Stimulated activated CD8-positive, alpha-beta memory T cell treated with anti-CD3 and anti-CD28 coated beads, Interleukin-7, amount 100 ng/mL, for 1 hour (primary cell): Measurements from ENCODE around the gene TNRC6B.
"Not testable (repeated sequence)": the region's sequence is repeated elsewhere in the genome, so short reads cannot be mapped to it uniquely, and the experiment has no call there.

ENCODE experiments used
- DNase-seq, 2 donors: peaks; one replicate each; pipeline ENCODE4 v3.0.0-alpha.2; 2020; ENCODE audit warnings: low read depth in 2 of 2

TNRC6B gene

DNA sequence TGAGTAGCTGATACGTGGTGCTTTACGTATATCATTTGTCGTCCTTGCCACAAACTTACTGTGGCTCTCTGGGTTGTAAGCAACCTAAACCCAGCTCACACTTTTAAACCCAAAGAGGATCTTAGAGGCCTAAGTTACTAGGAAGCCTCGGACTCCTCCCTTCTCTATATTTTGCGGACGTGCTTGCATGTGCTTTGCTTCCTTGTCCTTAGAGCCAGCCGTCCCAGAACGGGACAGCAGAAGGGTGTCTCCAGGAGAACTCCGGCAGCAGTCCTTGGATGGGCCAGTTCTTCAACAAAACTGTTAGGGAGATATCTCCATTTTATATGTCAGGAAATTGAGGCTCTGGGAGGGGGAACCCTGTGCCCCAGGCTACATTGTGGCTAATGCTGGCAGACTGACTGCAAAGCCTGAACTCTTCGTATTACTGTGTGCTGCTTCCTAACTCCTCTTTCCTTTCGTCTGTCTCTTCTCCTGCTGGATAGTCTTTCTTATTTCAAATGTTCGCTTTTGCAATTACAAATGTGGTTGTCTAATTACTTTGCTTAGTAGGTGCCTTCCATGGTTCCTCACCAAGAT, 33.8 kb downstream of the TNRC6B start:
- no peak for DNase-seq

GRCh38 chr22:40212121-40212520, 34.4 kb downstream of the TNRC6B start:
- DNase-seq = no peak

- DNase-seq = no peak
These were observed 35.8 kb downstream of the TNRC6B start for GRCh38 chr22:40213478-40213877.

DNA sequence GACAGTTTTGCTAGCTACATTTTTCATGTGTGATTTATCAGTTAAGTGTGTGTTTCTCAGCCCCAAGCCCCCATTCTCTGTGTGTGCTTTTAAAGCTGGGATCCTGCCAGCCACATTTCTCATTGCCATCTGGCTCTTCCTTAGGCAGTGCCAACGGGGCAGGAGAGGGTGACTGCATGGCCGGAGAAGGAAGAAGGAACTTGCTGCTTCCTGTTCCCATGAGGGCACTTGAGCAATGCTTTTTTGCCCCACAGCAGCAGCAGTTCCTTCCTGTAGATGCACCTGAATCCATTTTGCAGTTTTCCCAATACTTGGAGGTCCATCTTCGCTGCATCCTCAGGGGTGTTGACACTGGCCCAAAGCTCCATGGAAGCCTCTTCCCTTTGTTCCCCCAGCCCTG, 37.5 kb downstream of the TNRC6B start:
- DNase-seq = no peak

GRCh38 chr22:40216041-40216756, 38.5 kb downstream of the TNRC6B start:
- DNase-seq = no peak

DNA sequence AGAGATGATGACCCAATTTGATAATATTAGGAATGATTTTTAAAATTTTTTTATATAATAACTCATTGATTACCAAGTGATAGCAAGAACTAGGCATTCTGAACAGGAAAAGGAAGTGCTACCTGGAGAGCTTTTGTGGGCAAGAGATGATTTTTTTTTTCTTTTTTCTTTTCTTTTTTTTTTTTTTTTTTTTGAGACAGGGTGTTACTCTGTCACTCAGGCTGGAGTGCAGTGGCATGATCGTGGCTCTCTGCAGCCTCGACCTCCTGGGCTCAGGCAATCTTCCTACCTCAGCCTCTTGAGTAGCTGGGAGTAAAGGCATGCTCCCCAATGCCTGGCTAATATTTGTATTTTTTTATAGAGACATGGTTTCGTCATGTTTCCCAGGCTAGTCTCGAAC, 40.4 kb downstream of the TNRC6B start:
- DNase-seq = no peak

DNA sequence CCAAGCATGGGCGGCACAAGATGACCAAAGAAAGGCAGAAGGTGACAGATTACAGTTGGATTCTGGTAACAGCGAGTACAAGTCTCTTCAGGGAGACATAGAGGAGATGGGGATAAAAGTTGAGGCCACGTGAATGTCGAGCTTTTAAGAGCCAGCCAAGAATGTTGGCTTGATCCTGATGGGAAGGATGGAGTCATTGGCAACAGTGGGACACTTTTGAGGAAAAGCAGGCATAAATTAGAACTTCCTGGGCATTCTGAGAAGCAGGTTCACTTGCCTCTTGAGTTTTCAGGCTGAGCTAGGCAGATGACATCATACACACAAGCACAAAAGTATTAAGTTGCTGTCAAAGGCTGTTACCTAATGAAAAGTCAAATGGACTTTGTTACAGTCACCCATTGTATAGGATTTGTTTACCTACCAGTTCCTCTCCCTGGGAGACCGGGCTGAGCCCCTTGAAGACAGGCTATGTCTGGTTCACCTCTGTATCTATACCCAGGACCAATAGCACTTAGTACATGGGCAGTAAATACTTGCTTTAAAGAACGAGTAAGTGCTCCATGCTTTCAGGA, 41.1 kb downstream of the TNRC6B start:
- DNase-seq = no peak

DNA sequence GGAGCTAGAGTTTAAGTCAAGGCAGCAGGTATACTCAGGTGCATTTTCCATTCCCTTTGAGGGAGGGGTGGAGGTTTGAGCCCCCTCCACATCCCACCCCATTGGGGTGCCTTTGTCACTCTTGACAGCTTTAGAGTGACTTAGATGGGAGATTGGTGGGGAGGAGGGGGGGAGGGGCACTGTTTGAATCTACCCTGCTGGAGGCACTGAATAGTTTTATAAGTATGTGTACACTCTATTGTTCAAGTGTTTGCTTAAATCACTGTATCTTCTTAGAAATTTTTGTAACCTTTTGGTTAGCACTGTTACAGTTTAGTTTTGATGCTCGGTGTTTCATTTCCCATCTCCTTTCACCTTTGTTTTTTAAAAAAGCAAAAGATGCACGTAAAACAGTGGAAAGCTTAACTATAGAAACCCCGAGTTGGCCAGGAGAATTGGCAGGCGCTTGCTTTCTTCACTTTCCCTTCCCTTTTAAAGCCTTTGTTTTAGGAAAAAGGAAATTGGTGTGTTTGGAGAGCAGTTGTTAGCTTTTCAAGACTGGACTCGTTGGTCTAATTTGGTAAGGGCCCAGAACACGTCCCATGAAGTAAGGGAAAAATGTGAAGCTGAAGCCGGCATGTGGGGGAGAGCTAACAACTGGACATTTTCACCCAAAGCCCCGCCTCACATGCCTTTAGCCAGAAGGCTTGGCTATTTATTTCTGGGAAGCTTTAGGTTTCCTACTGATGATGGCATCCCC, 42.8 kb downstream of the TNRC6B start:
- DNase-seq = no peak

DNA sequence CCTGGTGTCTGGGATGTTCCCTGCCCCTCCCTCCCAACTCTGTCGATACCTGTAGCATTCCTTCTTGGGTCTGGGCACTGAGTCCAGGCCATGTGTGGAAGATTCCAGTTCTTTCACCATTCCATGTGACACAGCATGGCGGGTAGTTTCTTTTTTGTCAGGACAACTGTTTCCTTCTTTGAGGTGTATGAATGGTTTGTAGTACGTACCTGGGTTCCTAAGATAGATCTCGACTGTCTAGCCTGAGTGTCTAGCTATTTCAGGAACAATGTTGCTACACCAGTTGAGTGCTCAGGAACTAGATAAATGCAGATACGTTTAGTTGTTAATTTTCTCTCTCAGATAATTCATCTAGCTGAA, 43.3 kb downstream of the TNRC6B start:
- no peak for DNase-seq

GRCh38 chr22:40222979-40223378, 45.3 kb downstream of the TNRC6B start:
- not testable (repeated sequence) for DNase-seq

DNA sequence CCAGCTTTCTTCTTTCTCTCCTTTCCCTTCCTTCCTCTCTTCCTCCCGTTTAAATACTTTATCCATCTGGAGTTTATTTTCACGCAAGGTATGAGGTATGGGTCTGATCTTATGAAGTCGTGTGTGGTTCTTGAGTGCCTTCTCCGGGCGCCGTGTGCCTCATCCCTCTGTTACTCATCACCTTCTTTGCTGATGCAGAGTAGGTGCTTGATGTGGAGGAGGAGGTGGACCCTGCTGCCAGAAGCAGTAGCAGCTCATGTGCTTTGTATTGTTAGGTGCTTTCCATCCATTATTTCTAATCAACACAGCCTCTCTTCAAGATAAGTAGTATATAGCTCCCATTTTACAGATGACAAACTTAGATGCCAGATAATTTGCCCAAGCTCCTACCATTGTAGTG, 47.0 kb downstream of the TNRC6B start:
- DNase-seq = no peak

DNA sequence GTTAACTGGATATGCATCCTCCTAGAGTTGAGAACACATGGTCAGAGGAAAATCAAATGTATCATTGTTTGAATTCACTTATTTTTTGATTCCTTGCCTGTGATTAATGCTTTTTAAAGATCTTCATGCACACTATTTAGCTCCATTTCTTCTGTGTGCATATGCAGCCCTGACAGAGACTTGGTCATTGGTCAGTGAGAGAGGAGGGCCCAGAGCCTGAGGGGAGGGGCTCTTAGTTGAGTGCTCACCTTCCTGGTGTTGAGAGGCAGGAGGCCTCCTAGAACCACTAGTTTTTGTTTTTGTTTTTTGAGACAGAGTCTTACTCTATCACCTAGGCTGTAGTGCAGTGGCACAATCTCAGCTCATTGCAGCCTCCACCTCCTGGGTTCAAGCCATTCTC, 48.9 kb downstream of the TNRC6B start:
- no peak for DNase-seq

GRCh38 chr22:40231618-40232313, 54.0 kb downstream of the TNRC6B start:
- no peak for DNase-seq

DNA sequence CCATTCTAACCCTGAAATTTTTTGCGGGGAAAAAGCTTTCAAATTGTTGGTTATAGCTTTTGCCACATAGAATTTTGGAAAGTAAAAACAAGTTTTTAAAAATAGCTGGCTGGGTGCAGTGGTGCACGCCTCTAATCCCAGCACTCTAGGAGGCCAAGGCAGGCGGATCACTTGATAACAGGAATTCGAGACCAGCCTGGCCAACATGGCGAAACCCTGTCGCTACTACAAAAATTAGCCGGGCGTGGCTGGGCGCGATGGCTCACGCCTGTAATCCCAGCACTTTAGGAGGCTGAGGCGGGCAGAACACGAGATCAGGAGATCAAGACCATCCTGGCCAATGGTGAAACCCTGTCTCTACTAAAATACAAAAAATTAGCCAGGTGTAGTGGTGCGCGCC, 54.9 kb downstream of the TNRC6B start:
- DNase-seq = no peak

DNA sequence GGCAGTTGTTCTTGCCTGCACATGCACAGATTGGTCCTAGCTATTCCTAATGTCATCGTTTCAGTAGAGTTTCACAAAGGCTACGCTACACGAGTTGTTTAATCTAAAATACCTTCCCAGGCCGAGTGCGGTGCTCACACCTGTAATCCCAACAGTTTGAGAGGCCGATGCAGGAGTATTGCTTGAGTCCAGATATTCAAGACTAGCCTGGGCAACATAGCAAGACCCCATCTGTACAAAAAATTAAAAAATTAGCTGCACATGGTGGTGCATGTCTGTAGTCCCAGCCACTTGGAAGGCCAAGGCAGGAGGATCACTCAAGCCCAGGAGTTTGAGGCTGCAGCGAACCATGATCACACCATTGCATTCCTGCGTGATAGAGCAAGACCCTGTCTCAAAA, 56.2 kb downstream of the TNRC6B start:
- DNase-seq = no peak

GRCh38 chr22:40234658-40235057, 56.9 kb downstream of the TNRC6B start:
- DNase-seq = no peak

GRCh38 chr22:40235308-40235707, 57.6 kb downstream of the TNRC6B start:
- DNase-seq = no peak

- no peak for DNase-seq
These were observed 58.5 kb downstream of the TNRC6B start for GRCh38 chr22:40236131-40236665.

GRCh38 chr22:40237241-40237640, 59.5 kb downstream of the TNRC6B start:
- DNase-seq = no peak

- no peak for DNase-seq
These were observed 60.2 kb downstream of the TNRC6B start for GRCh38 chr22:40237788-40238424.
